GM23248 (cell line): ENCODE data around the gene ADAMTS14. TPM values are rescaled to one million over a fixed set of nuclear protein-coding genes. Genes with fewer than 3 reads are reported as not detected.

Experiments used
- DNase-seq: peaks from one replicate; pipeline ENCODE4 v3.0.0-alpha.2; 2015
- H2AFZ ChIP-seq: fragments of 200-600 bp; sonication (generic); 2 replicates; pipeline ENCODE4 v1.6.1; 2016; ENCODE audit warnings: antibody characterized with exemption
- H3F3A ChIP-seq: fragments of 200-600 bp; sonication (generic); 2 replicates; pipeline ENCODE4 v1.6.1; 2016; ENCODE audit warnings: mild to moderate bottlenecking, antibody characterized with exemption, mixed run types; ENCODE audit not compliant: insufficient read depth
- H3K27ac ChIP-seq: fragments of 200-600 bp; sonication (generic); 2 replicates; pipeline ENCODE4 v1.5.1; 2016; ENCODE audit warnings: mild to moderate bottlenecking
- H3K27me3 ChIP-seq: fragments of 200-600 bp; sonication (generic); replicated peaks from 2 replicates; pipeline ENCODE4 v1.6.1; 2016; ENCODE audit warnings: mild to moderate bottlenecking; ENCODE audit not compliant: insufficient read depth
- H3K36me3 ChIP-seq: fragments of 200-600 bp; sonication (generic); 2 replicates; pipeline ENCODE4 v1.6.1; 2016; ENCODE audit warnings: low read depth, mild to moderate bottlenecking
- H3K4me1 ChIP-seq: fragments of 200-600 bp; sonication (generic); 2 replicates; pipeline ENCODE4 v1.6.1; 2016; ENCODE audit warnings: mild to moderate bottlenecking; ENCODE audit not compliant: insufficient read depth
- H3K4me2 ChIP-seq: fragments of 200-600 bp; sonication (generic); one replicate; pipeline ENCODE4 v1.6.1; 2016; ENCODE audit warnings: mild to moderate bottlenecking; ENCODE audit not compliant: unreplicated experiment
- H3K4me3 ChIP-seq: fragments of 200-600 bp; sonication (generic); 2 replicates; pipeline ENCODE4 v1.5.1; 2016; ENCODE audit warnings: mild to moderate bottlenecking
- H3K79me2 ChIP-seq: fragments of 200-600 bp; sonication (generic); 2 replicates; pipeline ENCODE4 v1.6.1; 2016; ENCODE audit warnings: mild to moderate bottlenecking; ENCODE audit not compliant: insufficient read depth
- H3K9ac ChIP-seq: fragments of 200-600 bp; sonication (generic); 2 replicates; pipeline ENCODE4 v1.6.1; 2016; ENCODE audit warnings: mild to moderate bottlenecking
- H3K9me2 ChIP-seq: fragments of 200-600 bp; sonication (generic); 2 replicates; pipeline ENCODE4 v1.6.1; 2016; ENCODE audit warnings: mixed run types, mild to moderate bottlenecking, moderate library complexity; ENCODE audit not compliant: insufficient read depth
- H3K9me3 ChIP-seq: fragments of 200-600 bp; sonication (generic); one replicate; pipeline ENCODE4 v1.6.1; 2017; ENCODE audit warnings: low read depth
- H4K20me1 ChIP-seq: fragments of 200-600 bp; sonication (generic); 2 replicates; pipeline ENCODE4 v1.6.0; 2016; ENCODE audit not compliant: insufficient read depth
- EZH2 ChIP-seq: fragments of 200-600 bp; sonication (generic); IDR thresholded peaks from 2 replicates; pipeline ENCODE4 v1.6.1; 2018; ENCODE audit warnings: antibody characterized with exemption, mild to moderate bottlenecking; ENCODE audit not compliant: insufficient read depth, poor library complexity, severe bottlenecking
- EZH2phosphoT487 ChIP-seq: fragments of 200-600 bp; sonication (generic); IDR thresholded peaks from 2 replicates; pipeline ENCODE4 v1.6.1; 2018; ENCODE audit warnings: antibody characterized with exemption, moderate library complexity, mild to moderate bottlenecking, low read depth; ENCODE audit not compliant: insufficient read depth
- WGBS, 2 experiments: methylation state at CpG; one replicate each; pipeline ENCODE4 v1.1.6; 2015 to 2017; ENCODE audit warnings: low lambda C conversion rate in 2 of 2, low coverage in 1 of 2; ENCODE audit errors: missing lambda C conversion rate in 2 of 2; 5-methylcytosine and 5-hydroxymethylcytosine counted together
- in situ Hi-C: fragments of 300-500 bp; cut with MboI; formaldehyde crosslinking; loops from 2 replicates; pipeline ENCODE4 v1.15.0; 2020
- polyA plus RNA-seq: library from polyadenylated mRNA; unstranded; fragments of >200 nt; fragmentation: Nextera tagmentation; extraction: Ambion mirVana; gene quantifications from 2 replicates; pipeline ENCODE4 v1.2.1, GENCODE V29; 2016
- total RNA-seq: library from RNA; depleted of rRNA; stranded (reverse); fragments of >200 nt; shearing (Covaris generic); gene quantifications from 2 replicates; pipeline ENCODE4 v1.2.3, GENCODE V29; 2014

ADAMTS14 gene
- total and polyA plus RNA-seq, 2 experiments from 2014 or later, result 0.91 to 0.97 TPM

DNA sequence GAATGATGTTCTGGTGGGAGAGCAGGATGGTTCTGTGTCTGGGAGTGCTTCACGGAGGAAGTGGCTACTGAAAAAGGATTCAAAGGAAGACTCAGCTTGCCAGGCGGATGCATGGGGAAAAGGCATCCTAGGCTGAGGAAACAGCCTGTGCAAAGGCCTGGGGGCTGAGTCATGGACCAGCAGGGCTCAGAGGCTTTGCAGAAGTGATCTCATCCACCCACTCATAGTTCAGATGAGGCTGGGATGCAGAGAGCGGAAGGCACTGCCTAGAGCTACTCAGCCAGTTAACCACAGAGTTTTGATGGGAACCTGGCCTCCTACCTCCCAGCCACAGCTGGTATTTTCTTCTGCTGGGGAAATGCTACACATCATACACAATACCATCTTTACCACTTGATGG is 15.8 kb upstream of the ADAMTS14 start:
- Histone ChIP-seq H3K9me2 (no peaks in the 10 kb centered on the region), H4K20me1 (no peaks in the 10 kb centered on the region), H3K79me2 (no peaks in the 10 kb centered on the region), H3K9me3 (no peaks in the 10 kb centered on the region), H3K36me3 (no peaks in the 10 kb centered on the region), H3K27ac (peak overlapping the region; percentile 97), H3K27me3 (no peaks in the 10 kb centered on the region), H3F3A (peaks cover 47% of the 10 kb centered on the region), H3K9ac (peak overlapping the region; percentile 73), H3K4me2 (peak overlapping the region; percentile 21), H3K4me1 (peaks cover 34% of the 10 kb centered on the region), H3K4me3 (no peak overlapping the region), H2AFZ (no peak overlapping the region)
- DNase-seq, result peak; percentile 99
- TF ChIP-seq EZH2phosphoT487, result no peak
- TF ChIP-seq EZH2, result no peak
- WGBS, 2 experiments, result 0 to 2% methylated on average over 3 of the region's 3 CpGs
- in situ Hi-C loops, result no loop called here

GRCh38 chr10:70657041-70657440 is 15.3 kb upstream of the ADAMTS14 start:
- H3K4me1 ChIP-seq, result peaks cover 34% of the 10 kb centered on the region
- H2AFZ ChIP-seq, result no peak overlapping the region
- no peak for TF ChIP-seq EZH2phosphoT487
- no peak for TF ChIP-seq EZH2
- peak; percentile 45 for DNase-seq
- peaks cover 45% of the 10 kb centered on the region for H3F3A ChIP-seq
- peak overlapping the region; percentile 67 for H3K9ac ChIP-seq
- peak overlapping the region; percentile 97 for H3K27ac ChIP-seq
- in situ Hi-C loops, result no loop called here
- no peaks in the 10 kb centered on the region for H3K27me3 ChIP-seq
- WGBS, 2 experiments, result 64 to 70% methylated on average over 6 of the region's 6 CpGs
- H4K20me1 ChIP-seq, result no peaks in the 10 kb centered on the region
- H3K36me3 ChIP-seq, result no peaks in the 10 kb centered on the region
- no peaks in the 10 kb centered on the region for H3K79me2 ChIP-seq
- H3K9me3 ChIP-seq, result no peaks in the 10 kb centered on the region
- no peaks in the 10 kb centered on the region for H3K9me2 ChIP-seq
- H3K4me2 ChIP-seq, result peak overlapping the region; percentile 19
- H3K4me3 ChIP-seq, result no peak overlapping the region

DNA sequence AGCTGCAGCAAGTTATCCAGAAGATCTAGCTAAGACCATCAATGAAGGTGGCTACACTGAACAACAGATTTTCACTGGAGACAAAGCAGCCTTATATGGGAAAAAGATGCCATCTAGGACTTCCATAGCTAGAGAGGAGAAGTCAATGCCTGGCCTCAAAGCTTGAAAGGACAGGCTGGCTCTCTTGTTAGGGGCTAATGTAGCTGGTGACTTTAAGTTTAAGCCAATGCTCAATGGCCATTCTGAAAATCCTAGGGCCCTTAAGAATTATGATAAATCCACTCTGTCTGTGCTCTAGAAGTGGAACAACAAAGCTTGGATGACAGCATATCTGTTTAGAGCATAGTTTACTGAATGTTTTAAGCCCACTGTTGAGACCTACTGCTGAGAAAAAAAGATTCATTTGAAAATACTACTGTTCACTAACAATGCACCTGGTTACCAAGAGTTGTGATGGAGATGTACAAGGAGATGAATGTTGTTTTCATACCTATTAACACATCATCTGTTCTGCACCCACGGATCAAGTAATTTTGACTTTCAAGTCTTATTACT is 13.6 kb upstream of the ADAMTS14 start:
- TF ChIP-seq EZH2, result no peak
- TF ChIP-seq EZH2phosphoT487, result no peak
- Histone ChIP-seq H3K27me3 (no peaks in the 10 kb centered on the region), H3K9me2 (no peaks in the 10 kb centered on the region), H3K27ac (no peak overlapping the region), H3K4me2 (no peak overlapping the region), H3F3A (peaks cover 40% of the 10 kb centered on the region), H3K4me1 (peaks cover 24% of the 10 kb centered on the region), H3K9ac (no peak overlapping the region), H3K4me3 (no peak overlapping the region), H2AFZ (no peak overlapping the region), H3K79me2 (no peaks in the 10 kb centered on the region), H4K20me1 (no peaks in the 10 kb centered on the region), H3K9me3 (no peaks in the 10 kb centered on the region), H3K36me3 (no peaks in the 10 kb centered on the region)
- in situ Hi-C loops, result no loop called here
- DNase-seq, result no peak
- WGBS, 2 experiments, result 79 to 88% methylated on average over 1 of the region's 1 CpG

- Histone ChIP-seq H2AFZ (no peak overlapping the region), H3K9me2 (no peaks in the 10 kb centered on the region), H3F3A (peaks cover 39% of the 10 kb centered on the region), H3K4me2 (no peak overlapping the region), H3K27ac (no peak overlapping the region), H3K27me3 (no peaks in the 10 kb centered on the region), H3K9ac (no peak overlapping the region), H3K36me3 (no peaks in the 10 kb centered on the region), H3K4me1 (peaks cover 24% of the 10 kb centered on the region), H3K79me2 (no peaks in the 10 kb centered on the region), H3K4me3 (no peak overlapping the region), H4K20me1 (no peaks in the 10 kb centered on the region), H3K9me3 (no peaks in the 10 kb centered on the region)
- DNase-seq, result no peak
- WGBS, 2 experiments, result 44 to 53% methylated on average over 1 of the region's 1 CpG
- in situ Hi-C loops, result no loop called here
- TF ChIP-seq EZH2 (no peak), EZH2phosphoT487 (no peak)
These were observed 13.0 kb upstream of the ADAMTS14 start for GRCh38 chr10:70659306-70659705.
